GM19463 (cell line): ENCODE data around the gene AS3MT.
"Not testable (repeated sequence)": the region's sequence is repeated elsewhere in the genome, so short reads cannot be mapped to it uniquely, and the experiment has no call there.

Experiments
- ATAC-seq: cut with Tn5 transposase; IDR thresholded peaks from one replicate; pipeline ENCODE4 v1.9.1; 2021; ENCODE audit warnings: mild to moderate bottlenecking, moderate library complexity; ENCODE audit not compliant: unreplicated experiment

AS3MT gene

DNA sequence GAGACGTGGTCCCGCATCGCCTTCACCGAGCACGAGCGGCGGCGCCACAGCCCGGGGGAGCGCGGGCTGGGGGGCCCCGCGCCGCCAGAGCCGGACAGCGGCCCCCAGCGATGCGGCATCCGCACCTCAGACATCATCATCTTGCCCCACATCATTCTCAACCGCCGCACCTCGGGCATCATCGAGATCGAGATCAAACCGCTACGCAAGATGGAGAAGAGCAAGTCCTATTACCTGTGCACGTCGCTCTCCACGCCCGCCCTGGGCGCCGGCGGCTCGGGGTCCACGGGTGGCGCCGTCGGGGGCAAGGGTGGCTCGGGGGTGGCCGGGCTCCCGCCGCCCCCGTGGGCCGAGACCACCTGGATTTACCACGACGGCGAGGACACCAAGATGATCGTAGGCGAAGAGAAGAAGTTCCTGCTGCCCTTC, 49.6 kb downstream of the AS3MT start:
- ATAC-seq, result no peak

DNA sequence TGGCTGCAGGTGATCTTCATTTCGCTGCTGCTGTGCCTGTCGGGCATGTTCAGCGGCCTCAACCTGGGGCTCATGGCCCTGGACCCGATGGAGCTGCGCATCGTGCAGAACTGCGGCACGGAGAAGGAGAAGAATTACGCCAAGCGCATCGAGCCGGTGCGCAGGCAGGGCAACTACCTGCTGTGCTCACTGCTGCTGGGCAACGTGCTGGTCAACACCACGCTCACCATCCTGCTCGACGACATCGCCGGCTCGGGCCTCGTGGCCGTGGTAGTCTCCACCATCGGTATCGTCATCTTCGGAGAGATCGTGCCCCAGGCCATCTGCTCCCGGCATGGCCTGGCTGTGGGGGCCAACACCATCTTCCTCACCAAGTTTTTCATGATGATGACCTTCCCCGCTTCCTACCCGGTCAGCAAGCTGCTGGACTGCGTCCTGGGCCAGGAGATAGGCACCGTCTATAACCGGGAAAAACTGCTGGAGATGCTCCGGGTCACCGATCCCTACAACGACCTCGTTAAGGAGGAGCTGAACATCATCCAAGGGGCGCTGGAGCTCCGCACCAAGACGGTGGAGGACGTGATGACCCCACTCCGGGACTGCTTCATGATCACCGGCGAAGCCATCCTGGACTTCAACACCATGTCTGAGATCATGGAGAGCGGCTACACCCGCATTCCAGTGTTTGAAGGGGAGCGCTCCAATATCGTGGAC, 50.1 kb downstream of the AS3MT start:
- no peak for ATAC-seq

DNA sequence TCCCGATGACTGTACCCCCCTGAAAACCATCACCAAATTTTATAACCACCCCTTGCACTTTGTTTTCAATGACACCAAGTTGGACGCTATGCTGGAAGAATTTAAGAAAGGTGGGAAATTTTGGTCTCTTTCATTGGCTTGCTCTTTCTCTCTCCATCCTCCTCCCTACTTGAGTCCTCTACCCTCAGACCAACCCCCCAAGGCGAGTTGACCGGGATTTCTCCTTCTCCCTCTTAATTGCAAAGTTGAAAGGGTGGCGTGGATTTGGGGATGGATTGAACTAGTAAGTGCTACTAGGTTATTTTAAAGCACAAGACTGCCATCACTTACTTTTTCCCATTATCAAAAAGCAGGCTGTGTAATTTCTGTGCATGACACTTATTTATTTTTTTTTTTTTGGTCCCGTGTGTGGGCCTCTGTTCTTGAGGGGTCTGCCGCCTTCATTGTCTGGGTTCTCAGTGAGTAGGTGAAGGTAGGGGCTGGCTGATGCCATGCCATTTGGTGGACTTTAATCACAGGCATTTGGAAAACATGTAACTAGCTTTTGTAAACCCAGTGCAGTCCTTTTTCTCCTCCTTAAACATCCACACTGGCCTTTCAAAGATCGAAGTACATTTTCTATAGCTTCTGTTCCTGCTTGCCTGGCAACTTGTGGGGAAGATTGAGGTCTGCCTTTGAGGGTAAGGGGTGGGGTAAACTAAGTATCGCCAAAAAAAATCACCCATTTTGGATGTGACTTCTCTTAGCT, 50.9 kb downstream of the AS3MT start:
- ATAC-seq, result no peak

DNA sequence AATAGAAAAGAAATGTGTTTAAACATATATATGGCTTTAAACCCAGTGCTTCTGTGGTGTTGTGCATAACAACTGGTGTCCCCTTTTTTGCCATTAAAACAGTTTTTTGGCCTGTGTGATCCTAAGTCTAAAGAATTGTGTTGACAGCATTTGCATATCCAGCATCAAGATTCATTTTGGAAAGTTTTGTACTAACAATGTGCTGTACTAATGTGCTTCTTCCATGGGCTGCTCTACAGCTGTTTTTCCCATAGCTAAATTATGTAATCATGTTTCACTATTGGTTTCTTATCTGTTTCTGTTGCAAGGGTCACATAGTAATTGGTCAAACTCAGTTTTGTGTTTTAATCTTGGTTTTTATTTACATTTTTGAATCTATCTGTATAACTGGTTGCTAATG, 54.3 kb downstream of the AS3MT start:
- ATAC-seq, result no peak

DNA sequence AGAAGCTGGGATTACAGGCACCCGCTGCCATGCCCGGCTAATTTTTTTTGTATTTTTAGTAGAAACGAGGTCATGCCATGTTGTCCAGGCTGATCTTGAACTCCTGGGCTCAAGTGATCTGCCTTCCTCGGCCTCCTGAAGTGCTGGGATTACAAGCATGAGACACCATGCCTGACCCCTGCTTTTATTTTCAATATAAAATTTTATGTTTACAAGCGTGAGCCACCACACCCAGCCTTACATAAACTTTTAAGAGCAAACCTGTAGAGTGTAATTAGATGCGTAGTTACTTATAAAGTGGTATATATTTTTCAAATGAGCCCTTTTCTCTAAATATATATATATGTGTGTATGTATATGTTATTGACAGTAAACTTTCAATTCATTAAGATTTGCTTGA, 57.6 kb downstream of the AS3MT start:
- ATAC-seq, result no peak

DNA sequence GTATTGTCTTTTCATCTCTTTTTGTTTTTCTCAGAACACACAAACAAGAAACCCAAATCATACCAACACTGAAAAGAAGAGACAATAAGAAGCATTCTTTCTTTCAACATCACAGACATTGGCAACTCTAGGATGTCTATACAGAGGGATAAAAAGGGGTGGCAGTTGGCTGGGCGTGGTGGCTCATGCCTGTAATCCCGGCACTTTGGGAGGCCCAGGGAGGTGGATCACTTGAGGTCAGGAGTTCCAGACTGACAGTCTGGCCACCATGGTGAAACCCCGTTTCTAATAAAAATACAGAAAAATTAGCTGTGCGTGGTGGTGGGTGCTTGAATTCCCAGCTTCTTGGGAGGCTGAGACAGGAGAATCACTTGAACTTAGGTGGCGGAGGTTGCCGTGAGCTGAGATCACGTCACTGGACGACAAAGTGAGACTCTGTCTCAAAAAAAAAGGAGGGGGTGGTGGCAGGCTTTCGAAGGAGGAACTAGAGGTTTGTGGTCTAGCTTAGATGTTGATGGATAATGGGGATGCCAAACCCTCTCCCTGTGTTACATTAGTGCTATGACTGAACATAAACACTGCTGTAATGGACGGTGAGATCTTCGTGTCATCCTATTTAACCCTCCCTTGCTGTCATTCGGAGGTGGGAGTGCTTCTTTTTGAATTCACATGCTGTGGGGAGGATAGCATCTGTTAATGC, 58.2 kb downstream of the AS3MT start:
- ATAC-seq, result no peak

DNA sequence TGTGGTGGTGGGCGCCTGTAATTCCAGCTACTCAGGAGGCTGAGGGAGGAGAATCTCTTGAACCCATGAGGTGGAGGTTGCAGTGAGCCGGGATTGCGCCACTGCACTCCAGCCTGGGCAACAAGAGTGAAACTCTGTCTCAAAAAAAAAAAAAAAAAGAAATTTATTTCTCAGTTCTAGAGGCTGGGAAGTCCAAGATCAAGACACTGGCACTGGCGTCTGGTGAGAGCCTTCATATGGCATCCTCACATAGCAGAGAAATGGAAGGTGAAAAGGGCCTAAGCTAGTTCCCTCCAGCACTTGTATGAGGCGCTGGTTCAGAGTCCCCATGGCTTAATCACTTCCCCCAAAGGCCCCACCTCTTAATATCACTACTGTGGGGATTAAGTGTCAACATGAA, 59.2 kb downstream of the AS3MT start:
- ATAC-seq, result not testable (repeated sequence)

DNA sequence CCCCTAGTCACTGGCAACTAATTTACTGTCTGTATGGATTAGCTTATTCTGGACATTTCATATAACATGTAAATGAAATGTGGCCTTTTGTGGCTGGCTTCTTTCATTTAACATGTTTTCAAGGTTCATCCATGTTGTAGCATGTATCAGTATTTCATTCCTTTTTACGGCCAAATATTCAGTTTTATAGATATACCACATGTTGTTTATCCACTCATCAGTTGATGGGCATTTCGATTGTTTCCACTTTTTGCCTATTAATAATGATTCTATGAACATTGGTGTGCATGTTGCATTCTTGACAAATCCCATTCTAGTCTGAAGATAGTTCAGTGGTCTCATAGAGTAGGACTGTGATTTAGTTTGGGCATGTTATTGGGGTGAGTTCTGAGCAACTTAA, 61.5 kb downstream of the AS3MT start:
- ATAC-seq, result no peak

DNA sequence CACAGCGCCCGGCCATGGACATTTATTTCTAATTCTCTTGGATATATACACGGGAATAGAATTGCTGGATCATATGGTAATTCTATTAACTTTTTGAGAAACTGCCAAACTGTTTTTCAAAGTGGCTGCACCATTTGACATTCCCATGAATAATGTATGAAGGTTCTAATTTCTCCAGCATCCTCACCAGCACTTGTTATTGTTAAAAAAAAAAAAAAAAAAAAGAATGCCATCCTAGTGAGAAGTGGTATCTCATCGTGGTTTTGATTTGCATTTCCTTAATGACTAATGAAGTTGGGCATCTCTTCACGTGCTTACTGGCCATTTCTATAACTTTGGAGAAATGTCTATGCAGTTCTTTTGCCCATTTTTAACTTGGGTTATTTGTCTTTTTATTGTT, 62.4 kb downstream of the AS3MT start:
- no peak for ATAC-seq

DNA sequence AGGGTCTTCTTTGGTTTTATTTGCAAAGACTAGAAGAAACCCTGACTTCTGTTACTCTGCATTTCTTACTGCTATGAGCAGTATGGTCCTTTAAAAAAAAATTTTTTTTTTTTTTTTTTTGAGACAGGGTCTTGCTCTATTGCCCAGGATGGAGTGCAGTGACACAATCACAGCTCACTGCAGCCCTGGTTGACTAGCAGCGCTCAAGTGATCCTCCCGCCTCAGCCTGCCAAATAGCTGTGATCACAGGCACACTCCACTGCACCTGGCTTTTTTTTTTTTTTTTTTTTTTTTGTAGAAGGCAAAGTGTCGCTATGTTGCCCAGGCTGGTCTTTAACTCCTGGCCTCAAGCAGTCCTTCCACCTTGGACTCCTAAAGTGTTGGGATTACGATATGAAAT, 66.2 kb downstream of the AS3MT start:
- ATAC-seq, result no peak

DNA sequence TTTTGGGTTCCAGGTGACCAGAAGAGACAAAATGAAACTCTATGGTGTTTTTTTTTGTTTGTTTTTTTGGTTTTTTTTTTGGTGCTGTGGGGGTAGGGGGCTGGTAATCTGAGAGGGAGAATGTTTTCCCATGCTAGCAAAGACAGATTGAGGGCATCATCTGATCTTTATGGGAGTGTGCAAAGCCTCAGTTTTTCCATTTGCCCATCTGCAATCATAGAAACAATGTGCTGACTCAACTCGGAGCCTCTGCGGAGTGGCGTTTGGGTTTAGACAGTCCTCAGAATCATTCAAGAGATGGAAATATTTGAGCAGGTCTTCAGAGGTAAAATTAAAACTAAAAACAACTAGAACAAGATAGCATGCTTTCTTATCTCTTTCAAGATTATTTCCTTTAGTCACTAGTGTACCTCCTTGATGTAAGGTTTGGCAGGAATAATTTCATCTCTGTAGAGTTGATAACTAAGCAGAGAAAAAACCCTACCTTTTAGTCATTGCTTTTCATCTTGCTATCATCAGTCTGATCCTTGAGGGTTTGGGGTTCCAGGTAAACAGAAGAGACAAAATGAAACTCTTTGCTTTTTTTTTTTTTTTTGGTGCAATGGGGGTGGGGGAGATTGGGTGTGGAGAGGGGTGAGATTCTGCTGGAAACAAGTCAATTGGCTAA, 66.8 kb downstream of the AS3MT start:
- ATAC-seq, result no peak

DNA sequence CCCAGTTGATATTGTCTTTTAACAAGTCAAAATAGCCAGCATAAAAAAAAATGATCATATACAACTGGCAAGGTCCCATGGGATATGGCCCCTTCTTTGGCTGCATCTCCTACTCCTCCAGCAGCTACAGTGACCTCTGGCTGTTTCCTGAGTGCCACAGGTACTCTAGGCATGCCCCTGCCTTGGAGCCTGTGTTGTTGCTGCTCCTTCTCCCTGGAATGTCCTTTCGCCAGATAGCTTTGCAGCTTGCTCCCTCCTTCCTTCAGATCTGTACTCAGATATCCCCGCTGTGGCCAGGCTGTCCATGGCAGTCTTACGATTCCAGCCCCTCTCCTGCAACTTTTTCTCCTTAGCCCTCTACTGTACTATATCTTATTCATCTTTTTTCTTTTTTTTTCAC, 72.1 kb downstream of the AS3MT start:
- no peak for ATAC-seq

DNA sequence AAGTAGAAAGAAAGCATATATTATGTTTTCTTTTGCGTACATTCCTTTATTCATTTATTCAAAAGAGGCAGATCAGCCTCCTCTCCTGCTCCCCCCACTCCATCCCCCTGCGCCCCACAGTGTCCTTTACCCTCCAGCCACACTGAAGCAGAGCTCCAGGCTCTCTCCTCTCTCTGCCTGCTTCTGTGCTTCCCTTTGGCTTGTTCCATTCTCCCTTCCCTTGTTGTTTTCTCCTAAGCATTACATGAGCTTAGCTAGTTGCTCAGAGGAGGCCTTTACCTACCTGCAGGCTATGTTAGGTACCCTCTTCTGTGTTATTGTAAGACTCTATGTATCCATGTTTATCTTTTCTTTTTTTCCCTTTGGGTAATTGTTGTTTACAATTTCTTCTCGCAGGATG, 76.2 kb downstream of the AS3MT start:
- no peak for ATAC-seq

DNA sequence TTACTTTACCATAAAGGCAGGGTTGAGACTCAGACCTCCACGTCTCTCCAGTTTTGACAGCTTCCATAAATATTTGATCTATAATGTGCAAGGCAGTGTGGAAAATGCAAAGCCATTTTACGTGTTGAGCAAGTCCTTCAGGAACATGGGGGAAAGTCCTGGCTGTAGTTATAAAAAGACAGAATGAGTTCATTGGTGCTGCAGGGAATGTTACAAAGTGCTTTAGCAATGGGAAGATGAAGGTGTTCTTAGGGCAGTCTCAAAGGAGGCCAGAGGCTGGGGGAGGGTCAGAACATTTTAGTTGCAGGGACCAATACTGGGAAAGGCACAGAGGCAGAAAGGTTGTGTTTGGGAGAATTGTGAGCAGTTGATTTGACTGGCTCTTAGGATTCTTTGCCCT, 76.7 kb downstream of the AS3MT start:
- no peak for ATAC-seq

DNA sequence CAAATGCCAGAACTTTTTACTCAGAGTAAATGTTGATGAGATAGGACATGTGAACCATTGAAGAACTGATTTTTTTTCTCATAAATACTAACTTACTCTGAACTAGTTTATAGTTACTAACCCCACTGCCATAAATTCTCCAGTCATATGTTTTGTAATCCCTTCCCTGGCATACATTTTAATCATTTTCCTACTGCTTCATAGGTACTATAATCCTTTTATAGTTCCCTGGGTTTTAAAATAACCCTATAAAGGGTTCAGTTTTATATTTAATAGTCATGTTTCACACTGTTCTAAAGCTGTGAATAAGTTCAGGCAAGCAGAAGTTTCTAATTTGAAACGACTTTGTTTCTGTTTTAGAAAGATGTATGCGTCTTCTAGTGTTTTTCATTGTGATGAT, 77.7 kb downstream of the AS3MT start:
- no peak for ATAC-seq

DNA sequence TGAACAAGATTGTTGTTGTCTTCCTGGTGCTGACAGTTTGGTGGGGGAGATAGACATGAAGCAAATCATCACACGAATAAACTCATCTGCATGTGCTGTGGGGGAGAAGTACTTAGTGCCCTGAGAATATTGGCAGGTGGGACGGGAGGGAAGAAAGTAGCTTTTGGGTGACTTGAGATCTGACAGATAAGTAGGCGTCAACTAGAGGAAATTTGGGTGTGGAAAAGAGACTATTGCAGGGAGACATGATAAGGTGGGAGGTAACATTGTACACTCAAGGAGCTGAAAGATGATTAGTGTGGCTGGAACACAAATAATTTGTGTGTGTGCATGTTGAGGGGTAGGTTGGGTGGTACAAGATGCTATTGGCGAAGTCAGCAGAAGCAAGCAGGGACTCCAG, 78.9 kb downstream of the AS3MT start:
- no peak for ATAC-seq

DNA sequence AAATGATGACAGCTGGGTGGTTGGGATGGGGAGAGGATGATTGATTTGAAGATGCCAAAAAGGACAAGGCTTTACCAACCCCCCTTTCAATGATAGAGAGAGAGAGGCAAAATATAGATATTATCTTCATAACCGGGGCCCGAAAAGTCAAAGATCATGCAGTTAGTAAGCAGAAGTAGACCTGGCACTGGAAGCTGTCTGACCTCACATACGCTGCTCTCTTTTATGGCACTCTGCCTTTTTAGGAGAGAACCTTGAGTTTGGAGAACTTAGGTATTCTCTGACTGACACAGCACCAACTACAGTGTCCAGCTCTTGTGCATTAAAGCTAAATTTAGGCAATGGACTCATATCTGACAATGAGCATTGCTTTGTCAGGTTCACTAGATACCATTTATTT, 79.5 kb downstream of the AS3MT start:
- ATAC-seq, result no peak

DNA sequence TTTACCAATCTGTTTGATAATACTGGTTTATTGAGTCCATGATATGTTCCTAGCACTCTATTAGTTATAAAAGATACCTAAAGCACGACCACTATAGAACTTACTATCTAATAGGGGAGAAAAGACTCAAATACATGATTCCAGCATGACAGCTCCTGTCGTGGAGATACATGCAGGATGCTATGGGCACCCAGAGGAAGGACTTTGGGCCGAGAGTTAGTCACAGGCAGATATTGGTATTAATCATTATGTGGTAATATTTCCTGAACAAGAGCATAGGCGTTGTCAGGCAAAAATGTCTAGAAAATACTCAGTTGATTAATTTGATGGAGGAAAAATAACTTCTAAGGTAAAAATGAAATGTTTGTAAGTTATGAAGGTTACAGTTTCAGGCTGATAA, 80.6 kb downstream of the AS3MT start:
- ATAC-seq, result no peak

DNA sequence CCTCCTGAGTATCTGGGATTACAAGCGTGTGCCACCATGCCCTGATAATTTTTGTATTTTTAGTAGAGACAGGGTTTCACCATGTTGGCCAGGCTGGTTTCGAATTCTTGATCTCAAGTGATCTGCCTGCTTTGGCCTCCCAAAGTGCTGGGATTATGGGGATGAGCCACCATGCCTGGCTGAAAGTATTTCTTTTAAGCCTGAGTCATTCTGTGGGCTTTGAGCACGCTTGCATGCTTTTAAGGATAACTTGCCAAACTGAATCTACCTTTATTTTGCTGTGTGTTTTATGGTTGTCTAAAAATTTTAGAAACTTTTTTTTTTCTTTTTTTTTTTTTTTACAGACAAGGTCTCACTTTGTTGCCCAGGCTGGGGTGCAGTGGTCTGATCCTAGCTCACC, 82.0 kb downstream of the AS3MT start:
- no peak for ATAC-seq
